NB4 (cell line): Measurements from ENCODE around the gene RAD51B.

Source experiments
- POLR2A ChIP-seq: IDR thresholded peaks from 2 replicates; pipeline ENCODE4 v1.6.1; 2011; ENCODE audit warnings: mild to moderate bottlenecking; ENCODE audit not compliant: insufficient read length; ENCODE audit errors: extremely low read depth
- TF ChIP-seq, protein P1 (sequence below): IDR thresholded peaks from one replicate; pipeline ENCODE4 v1.5.1; 2012; ENCODE audit warnings: low read depth, low read length

DNA sequence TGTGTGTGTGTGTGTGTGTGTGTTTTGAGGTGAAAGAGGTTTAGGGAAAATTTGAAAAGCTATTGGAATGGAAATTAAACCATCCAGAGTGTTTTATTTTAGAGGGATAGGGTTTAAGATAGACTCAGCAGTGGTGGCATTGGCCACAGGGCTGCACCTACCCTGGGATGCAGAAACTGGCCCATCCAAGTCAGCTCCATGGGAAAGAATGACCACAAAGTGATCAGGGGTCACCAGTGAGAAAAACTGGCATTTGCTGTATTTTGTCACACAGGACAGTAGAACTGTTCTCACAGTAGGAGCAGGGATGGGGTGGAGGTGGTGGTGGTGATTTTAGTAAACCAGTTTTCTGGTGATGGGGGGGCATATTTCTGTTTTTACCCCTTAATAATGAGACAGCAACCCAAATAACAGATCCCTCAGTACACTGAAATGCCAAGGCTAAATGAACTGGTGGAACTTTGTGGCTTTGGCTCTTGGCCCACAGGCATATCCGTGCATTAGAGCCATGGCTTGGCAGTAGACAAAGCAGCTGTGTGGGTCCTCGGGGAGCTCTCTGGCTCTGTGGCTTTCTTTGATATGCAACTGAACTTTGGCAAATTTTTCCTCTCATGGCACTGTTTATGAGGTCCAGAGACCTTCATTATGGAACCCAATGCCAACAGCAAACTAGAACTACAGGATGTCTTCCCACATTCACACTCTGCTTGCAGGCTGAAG lies 625.0 kb downstream of the RAD51B start:
- TF ChIP-seq POLR2A, result no peak
- TF ChIP-seq, protein P1, sequence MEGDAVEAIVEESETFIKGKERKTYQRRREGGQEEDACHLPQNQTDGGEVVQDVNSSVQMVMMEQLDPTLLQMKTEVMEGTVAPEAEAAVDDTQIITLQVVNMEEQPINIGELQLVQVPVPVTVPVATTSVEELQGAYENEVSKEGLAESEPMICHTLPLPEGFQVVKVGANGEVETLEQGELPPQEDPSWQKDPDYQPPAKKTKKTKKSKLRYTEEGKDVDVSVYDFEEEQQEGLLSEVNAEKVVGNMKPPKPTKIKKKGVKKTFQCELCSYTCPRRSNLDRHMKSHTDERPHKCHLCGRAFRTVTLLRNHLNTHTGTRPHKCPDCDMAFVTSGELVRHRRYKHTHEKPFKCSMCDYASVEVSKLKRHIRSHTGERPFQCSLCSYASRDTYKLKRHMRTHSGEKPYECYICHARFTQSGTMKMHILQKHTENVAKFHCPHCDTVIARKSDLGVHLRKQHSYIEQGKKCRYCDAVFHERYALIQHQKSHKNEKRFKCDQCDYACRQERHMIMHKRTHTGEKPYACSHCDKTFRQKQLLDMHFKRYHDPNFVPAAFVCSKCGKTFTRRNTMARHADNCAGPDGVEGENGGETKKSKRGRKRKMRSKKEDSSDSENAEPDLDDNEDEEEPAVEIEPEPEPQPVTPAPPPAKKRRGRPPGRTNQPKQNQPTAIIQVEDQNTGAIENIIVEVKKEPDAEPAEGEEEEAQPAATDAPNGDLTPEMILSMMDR, result no peak
